T47D (cell line): Measurements from ENCODE around the gene ATXN1.

Experiments used
- DNase-seq, 2 experiments: peaks; one replicate each; pipeline versions ENCODE4 v3.0.0 to v3.0.0-alpha.2; 2011 to 2012; ENCODE audit warnings: low read depth in 1 of 2, low spot score in 1 of 2
- JUND ChIP-seq: IDR thresholded peaks from 2 replicates; pipeline ENCODE4 v1.6.1; 2012; ENCODE audit warnings: low read depth
- in situ Hi-C: cut with HindIII; loops from 2 replicates; pipeline ENCODE4 v1.10.0; 2016; ENCODE audit warnings: low sequenced_read_pairs, low pct_unique_long_range_greater_than_20kb

The ATXN1 gene

DNA sequence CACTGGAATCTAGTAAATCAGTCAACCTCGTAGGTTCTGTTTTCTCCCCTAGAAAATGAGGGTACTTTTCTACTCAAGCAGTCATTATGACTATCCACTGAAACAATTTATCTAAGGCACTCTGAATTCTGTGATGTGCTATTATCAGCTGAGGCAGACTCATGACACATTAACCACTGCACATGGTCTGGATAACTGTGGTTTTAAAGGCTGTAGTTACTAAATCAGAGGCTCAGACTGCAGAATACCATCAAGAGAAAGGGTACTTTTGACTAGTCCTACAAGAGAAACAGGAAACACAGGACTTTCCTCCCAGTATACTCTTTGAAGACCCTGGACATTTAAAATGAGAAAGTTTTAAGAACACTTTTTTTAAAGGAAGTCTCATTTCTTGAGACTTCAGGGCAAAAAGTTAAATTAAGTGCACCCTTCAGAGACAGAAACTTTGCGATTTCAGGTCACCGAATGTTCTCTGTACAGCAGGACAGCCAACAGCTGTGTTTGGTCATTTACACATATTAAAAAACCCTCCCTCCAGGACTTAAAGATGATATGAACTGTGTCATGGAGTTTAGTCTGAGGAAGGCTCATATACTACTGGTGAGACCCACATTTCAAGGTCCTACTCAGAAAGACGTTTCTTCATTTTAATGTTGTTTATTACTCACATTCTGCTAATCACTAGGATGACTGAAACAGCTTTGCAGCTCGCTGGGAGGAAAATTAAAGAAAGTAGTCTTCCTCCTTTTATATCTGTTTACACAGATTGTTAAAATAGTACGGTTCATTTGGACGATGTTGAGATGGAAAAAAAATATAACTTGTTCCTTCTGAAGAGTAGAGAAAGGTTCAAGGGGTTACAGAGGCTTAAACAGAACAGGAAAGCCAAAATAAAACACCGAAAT lies 19.9 kb downstream of the ATXN1 start:
- in situ Hi-C loops: no loop called here
- DNase-seq: no peak
- TF ChIP-seq JUND: no peak

DNA sequence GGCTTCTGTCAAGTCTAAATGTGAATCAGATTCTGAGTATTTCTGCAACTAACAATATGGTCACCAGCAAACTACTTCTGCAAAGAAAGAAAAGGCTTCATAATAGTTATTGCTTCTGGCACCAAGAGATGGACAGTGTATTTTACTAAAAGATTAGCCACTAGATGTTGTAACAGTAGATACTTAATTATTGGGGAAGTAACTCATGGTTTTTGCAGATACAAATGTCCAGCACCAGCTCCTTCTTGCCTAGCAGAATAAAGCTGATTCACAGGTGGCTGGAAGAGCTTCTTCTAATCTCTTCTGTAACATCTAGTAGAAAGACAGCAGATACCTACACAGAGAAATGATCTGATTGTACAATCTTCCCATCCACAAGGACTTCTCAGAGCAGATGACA lies 21.2 kb downstream of the ATXN1 start:
- DNase-seq: no peak
- in situ Hi-C loops: no loop called here
- TF ChIP-seq JUND: no peak

DNA sequence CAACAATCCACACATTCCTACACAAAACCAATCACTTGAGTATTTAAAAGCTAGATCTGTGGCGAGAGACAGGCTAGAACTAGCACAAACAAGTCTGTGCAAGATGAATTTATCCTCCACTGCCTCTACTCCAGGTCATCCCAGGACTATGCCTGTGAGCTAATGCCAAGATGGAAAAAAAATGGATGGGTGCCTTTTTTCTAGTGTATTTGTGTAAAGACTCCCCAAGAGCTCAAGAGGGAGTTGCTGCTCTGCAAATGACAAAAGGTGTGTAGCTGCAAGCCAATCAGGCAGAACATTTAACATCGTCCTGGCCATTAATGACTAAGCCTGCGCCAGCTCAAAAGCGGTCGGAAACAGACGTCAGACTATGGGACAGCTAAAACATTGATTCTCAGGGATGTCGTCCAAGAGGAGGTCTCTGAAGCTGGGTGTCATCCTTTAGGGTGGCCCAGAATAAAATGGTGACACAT lies 21.9 kb downstream of the ATXN1 start:
- in situ Hi-C loops: no loop called here
- no peak for TF ChIP-seq JUND
- DNase-seq: peak in 1 of 2 experiments; percentile 38

DNA sequence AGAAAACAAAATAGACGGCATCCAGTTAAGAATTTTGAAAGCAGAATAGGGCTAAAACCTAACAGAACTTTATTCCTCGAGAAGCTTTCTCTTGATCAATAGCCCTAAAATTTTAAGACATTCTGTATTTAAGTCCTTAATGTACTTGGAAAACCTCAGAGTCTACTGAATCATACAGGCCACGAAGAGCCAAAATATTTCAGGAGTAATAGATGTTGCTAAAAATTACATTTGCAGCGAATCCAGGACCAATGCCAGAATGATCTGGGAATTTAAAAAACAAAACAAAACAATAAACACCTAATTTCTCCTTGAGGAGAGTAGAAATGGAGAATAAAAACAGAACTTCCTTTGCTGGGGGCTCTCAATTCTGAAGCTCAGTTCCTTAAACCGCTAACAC lies 23.3 kb downstream of the ATXN1 start:
- TF ChIP-seq JUND: no peak
- DNase-seq: no peak
- in situ Hi-C loops: no loop called here

DNA sequence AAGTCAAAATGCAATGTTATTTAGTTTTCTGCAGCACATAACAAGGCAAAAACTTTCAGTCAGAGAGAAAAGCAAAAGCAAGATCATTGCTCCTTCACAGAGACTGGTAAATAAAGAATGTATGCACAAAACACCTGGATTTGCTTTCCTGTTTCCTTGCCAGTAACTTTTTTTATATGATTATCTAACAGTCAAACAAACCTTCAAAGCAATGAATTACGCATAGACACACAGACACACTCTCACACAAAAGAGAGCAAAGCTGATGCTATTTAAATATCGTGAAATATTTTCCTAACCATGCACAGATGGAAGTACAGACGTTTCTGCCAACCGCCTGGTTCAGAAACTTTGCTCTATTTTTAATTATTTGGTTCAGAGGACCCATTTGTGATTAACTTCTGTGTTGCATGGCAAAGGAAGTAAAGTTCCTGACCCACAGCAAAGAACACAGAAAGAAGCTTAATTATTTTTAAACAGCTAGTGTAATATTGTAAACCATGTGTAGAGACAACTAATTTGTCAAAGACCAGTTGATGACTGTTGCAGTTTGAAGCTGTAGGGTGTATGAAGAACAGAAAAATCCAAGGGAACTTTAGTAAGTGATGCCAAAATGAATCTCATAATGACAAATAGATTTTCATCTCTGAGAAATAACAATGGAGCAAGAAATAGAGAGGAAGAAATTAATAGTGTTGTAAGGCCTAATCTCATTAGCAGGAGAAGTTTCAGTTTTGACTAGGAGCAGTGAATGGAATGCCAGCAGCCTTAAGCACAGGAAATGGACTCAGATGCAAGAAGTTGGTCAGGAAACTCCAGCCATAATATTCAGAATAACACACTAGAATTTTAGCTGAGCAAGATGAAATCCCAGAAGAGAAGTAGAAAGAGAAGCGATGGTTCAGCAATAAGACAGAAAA lies 24.1 kb downstream of the ATXN1 start:
- TF ChIP-seq JUND: no peak
- no peak for DNase-seq
- in situ Hi-C loops: no loop called here

DNA sequence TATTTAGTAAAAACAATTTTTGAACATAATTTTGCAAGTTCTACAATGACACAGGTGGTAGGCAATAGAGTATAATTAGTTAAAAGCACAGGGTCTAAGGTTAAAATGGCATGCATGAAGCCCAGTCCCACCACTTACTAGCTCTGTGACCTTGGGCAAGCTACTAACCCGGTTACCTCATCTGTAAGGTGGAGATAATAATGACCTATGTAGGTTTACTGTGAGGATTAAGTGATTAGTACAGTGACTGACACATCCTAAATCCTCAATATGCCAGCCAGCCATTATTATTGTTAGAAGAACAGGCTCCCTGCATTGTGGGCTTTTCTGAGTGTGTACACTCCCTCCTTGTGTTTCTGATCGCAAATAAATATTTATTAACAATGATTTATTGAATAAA lies 26.2 kb downstream of the ATXN1 start:
- in situ Hi-C loops: no loop called here
- no peak for TF ChIP-seq JUND
- no peak for DNase-seq

DNA sequence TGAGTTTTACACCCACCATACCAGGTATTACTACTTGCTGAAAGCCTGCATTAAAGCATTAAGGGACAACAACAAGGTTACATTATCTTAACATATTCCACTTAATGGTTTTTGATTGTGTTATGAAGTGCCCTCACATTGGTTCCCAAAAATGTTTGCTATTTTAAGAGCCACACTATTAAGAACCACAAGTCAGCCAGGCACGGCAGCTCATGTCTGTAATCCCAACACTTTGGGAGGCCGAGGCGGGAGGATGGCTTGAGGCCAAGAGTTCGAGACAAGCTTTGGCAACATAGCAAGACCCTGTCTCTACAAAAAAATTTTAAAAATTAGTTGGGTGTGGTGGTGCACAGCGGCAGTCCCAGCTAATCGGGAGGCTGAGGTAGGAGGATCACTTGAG lies 28.2 kb downstream of the ATXN1 start:
- in situ Hi-C loops: no loop called here
- TF ChIP-seq JUND: no peak

DNA sequence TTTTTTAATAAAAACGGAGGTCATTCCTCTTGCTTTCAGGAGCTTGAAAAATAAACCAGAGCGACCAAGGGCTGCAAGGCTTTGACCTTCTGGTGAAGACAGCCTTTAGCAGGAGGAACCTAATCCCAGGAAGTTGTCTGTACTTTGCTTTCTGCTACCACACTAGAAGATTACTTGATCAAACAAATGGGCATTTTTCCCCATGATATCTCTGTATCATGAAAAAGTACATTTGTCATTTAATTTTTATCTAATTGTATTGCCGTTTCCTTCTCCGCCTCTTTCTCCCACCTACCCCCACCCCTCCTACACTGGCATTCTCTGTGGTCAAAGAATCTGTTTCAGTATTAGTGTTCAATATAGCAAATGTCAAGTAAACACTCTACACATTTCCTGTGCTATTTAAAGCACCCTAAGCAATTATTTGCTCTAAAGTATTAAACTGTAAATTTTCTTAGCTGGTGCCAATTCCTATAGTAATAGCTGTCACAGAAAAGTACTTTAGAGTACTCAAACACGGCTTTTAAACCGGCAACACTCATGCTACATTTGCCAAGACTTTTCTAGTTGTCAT lies 29.7 kb downstream of the ATXN1 start:
- DNase-seq: no peak
- in situ Hi-C loops: no loop called here
- TF ChIP-seq JUND: no peak

More for the DNA sequence above, 28.2 kb downstream of the ATXN1 start:
- DNase-seq: no peak

DNA sequence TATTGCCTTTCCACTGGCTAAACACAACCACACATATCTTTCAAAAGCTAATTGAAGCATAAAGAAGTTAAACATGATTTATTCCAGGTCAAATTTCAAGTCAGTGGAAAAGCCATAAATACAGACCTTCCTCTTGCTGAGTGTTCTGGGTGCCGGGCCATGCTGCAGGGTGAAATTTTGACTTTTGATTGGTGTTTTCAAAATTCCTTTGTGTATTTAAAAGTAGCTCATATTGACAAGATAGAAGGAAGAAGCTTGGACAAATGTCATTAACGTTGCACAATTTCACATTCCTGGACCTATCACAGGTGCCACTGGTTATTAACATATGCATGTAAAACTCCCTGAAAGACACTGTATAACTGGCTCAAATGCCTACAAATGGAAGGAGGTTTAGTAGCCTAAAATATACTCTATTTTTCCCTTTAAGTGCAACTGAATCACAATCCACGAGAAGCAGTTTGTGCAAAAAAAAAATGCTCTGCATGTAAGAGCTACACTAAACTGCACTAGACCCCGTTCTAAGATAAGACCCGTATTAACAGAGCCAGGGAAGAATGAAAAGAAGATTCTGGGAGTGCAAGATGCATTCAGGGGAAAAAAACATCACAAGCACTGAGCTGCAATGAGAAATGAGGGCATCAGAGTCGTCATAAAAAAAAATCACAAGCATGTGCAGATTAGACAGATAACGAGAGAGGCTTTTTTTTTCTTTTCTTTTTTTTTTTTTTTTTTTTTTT lies 30.4 kb downstream of the ATXN1 start:
- no peak for TF ChIP-seq JUND
- in situ Hi-C loops: no loop called here
- no peak for DNase-seq

DNA sequence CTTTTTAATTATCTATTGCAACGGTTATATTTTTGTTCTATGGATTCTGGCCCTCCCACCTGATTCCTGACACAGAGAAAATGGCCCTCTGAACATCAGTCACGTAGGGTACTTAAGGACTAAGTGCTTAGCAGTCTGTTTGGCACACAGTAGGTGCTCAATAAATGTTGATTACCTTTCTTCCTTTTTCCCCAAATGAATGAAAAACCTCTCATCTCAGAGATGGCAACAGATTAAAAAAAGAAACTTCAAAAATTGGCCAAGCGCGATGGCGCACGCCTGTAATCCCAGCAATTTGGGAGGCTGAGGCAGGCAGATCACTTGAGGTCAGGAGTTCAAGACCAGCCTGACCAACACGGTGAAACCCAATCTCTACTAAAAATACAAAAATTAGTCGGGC lies 31.5 kb downstream of the ATXN1 start:
- in situ Hi-C loops: no loop called here
- DNase-seq: no peak
- no peak for TF ChIP-seq JUND

DNA sequence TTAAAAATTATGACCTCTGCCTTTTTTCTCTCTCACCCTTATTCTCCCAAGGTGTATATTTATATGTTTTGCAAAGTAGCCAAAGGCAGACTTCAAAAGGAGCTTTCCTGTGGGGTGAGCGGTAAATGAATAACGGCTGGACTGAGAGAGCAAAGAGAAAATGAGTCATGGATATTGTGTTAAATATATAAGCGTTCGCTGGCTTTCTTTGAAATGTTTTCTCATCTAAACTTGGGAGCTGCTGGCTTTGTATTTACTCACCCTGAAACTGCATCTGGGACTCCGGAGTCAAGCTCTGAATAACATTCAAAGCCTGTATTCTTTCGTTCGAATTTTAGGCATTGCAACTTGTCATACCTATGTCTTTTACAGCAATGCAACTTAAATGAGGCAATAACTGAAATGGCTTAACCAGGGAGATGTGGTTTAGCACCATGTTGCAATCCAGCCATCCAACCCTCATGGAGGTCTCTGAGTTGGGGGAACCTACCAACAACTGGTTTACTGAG lies 32.0 kb downstream of the ATXN1 start:
- in situ Hi-C loops: no loop called here
- no peak for TF ChIP-seq JUND
- DNase-seq: no peak
